Middle frontal gyrus (tissue), 1 donor: ENCODE data around the gene DNAJC30.

Experiments
- DNase-seq: peaks from one replicate; pipeline ENCODE4 v3.0.0-alpha.2; 2015; ENCODE audit warnings: low spot score; ENCODE audit errors: extremely low spot score

The DNAJC30 gene

GRCh38 chr7:73708961-73709549 is 25.8 kb upstream of the DNAJC30 start:
- no peak for DNase-seq

DNA sequence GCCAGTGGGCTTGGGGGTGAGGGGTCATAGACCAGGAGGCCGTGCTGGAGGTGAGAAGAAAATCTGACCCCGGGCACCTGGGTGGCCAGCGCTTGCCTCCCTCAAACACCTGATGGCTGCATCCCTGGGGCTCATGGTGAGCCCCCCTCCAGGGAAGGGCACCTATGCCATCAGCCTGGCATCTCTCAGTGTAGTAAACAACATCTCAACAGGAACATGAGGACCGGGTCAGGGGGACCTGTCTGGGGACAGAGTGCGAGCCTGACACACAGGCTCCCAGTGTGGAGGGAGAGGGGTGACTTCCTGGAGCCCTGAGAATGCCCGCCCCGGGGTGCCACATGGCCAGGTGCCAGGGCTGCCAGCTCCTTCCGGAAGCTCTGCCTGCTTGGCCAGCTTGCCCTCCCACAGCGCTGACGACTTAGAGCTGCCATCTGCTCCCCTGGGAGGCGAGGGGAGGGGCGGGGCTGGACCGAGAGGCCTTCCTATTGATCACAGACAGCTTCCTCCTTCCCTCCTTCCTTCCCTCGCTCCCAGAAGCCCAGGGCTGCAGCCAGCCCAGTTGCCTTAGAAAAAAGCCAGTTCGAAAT is 23.9 kb upstream of the DNAJC30 start:
- peak; percentile 35 for DNase-seq

- peak; percentile 23 for DNase-seq
Measured at GRCh38 chr7:73706126-73707044, 23.1 kb upstream of the DNAJC30 start.

DNA sequence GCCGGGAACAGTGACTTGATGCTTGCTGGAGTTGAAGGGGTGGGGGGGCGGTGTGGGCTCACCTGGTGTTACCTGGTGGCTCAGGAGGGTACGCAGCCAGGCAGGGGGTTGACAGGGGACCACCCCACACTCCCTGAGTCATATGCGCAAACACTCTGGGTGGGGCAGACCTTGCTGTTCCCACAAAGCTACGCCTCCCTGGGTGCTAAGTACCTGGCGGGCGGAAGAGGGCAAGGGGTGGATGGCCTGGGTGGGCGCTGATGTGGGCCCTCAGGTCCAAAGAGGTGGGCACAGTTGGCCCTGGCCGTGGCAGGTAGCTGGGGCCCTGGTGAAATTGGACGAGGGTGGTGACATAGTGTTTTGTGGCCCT is 22.3 kb upstream of the DNAJC30 start:
- no peak for DNase-seq

GRCh38 chr7:73704640-73705550 is 21.6 kb upstream of the DNAJC30 start:
- DNase-seq, result peak; percentile 39

- DNase-seq, result no peak
Measured at GRCh38 chr7:73703757-73704639, 20.7 kb upstream of the DNAJC30 start.

- no peak for DNase-seq
Measured at GRCh38 chr7:73703225-73703624, 20.0 kb upstream of the DNAJC30 start.

DNA sequence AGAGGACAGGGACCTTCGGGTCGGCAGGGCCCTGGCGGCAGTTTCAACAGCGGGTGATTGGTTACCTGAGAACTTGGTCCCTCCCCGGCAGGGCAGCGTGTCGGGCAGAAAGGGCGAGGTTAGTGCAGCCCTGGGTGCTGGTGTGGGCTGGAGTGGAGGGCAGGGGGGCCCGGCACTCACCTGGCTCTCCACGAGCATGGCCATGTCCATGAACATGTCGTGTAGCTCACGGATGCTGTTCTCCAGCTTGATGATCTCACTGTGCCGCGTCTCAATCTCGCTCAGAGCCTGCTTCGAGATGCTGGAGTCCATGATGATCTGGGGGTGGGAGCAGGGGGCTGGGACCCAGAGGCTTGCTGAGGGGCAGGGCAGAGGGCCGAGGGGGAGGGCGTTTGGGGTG is 19.4 kb upstream of the DNAJC30 start:
- no peak for DNase-seq

GRCh38 chr7:73702226-73702625 is 19.0 kb upstream of the DNAJC30 start:
- DNase-seq, result no peak

GRCh38 chr7:73701357-73701995 is 18.2 kb upstream of the DNAJC30 start:
- DNase-seq, result no peak

DNA sequence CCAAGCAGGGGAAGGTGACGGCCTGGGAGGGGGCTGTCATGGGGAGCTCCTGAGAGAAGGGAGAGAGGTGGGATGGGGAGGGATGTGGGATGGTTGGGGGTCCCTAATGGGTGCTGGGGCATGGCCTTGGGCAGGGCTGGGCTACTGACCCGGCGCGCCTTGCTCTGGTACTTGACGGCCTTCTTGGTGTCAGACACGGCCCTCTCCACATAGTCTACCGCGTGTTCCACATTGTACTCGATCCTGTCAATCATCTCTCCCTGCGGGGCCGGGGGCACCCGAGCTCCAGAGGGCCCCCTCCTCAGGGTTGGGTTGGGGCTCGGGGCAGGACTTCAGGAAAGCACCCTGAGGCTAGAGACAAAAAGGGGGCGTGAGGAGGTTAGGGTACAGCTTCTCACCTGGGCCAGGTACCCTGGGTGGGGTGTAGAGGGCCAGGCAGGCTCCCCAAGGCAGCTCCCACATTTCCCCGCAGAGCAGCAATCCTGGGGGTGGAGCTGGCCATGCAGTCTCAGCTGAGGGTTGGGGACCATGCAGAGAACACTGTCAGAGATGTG is 17.4 kb upstream of the DNAJC30 start:
- DNase-seq, result no peak

- DNase-seq, result no peak
Measured at GRCh38 chr7:73700069-73700423, 16.8 kb upstream of the DNAJC30 start.

- DNase-seq, result no peak
Measured at GRCh38 chr7:73699370-73700068, 16.3 kb upstream of the DNAJC30 start.

DNA sequence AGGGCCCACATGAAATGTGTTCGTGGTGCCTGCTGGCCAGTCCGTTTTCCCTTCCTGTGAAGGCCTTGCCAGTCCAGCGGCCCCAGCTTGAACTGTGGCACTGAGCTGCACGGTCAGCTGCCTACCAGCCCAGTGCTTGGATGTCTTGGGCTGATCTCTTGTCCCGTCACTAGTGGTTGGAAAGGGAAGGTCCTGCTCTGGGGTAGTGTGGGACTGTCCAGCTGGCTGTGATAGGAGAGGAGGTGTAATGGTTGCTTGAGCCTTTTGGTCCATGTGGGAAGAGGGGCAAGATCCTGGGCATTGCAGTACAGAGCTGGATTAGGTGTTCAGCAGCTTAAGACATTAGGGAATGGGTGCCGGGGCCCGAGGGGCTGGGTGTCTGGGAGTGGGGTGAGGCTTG is 15.2 kb upstream of the DNAJC30 start:
- DNase-seq, result no peak

DNA sequence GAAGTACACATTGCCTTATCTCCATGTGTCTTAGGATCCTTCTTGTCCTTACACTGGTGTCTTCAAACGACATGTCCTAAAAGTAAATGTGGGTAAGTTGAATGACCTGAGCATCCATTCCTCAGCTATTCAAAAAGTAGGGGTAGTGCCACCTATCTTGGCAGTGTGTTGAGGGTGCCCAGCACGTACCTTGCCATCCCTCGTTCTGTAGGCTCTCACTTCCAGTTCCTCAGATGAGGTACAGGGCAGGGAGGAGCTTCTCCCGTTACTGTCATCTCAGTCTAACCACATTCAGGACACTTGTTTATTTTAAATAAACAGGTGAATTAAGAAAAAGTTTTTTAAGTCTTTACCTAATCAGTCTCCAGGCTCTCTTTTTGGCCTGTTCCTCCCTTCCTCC is 13.1 kb upstream of the DNAJC30 start:
- no peak for DNase-seq

GRCh38 chr7:73690646-73691045 is 7.4 kb upstream of the DNAJC30 start:
- DNase-seq, result no peak

DNA sequence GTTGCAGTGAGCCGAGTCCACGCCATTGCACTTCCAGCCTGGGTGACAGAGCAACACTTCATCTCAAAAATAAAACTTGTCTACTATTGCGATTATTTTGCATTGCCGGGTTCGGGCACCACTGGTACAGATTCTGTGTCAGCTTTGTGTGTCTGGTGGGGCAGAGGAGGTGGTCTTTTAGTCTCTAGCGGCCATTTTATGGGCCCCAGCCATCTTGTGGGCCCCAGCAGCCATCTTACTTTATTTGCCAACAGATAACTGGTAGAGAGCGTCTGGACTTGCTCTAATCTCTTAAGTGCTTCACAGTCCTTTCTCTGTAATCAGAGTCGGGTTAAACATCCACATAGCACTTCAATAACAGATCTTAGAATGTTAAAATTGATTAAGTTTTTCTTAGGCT is 5.0 kb upstream of the DNAJC30 start:
- DNase-seq, result no peak

DNA sequence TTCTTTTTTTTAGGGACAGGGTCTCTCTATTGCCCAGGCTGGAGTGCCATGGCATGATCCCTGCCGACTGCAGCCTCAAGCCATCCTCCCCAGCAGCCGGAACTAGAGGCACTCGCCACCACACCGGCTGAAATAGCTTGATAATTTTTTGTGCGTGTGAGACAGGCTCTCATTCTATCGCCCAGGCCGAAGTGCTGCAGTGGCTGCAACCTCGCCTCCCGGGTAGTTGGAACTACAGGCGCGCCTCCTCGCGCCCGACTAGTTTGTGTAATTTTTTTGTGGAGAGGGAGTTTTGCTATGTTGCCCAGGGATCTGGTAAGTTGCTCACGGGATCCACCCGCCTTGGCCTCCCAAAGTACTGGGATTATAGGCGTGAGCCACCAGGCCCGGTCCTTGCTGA is 2.1 kb upstream of the DNAJC30 start:
- DNase-seq, result no peak
